Neural cell (in vitro differentiated cells): Measurements from ENCODE around the gene FYN.

Source experiments
- CTCF ChIP-seq: fragments of 450-650 bp; IDR thresholded peaks from 2 replicates; pipeline ENCODE4 v1.5.1; 2014; ENCODE audit warnings: antibody characterized with exemption, mild to moderate bottlenecking, moderate library complexity; ENCODE audit not compliant: poor library complexity, severe bottlenecking
- EP300 ChIP-seq: fragments of 450-650 bp; conservative IDR thresholded peaks from 2 replicates; pipeline ENCODE4 v1.6.1; 2014; ENCODE audit warnings: antibody characterized with exemption, mild to moderate bottlenecking, moderate library complexity; ENCODE audit not compliant: poor library complexity, severe bottlenecking
- EZH2 ChIP-seq: fragments of 200-600, 300-800 bp; shearing (Covaris generic), sonication (generic); IDR thresholded peaks from 2 replicates; pipeline ENCODE4 v1.6.1; 2014; ENCODE audit warnings: antibody characterized with exemption, low read length, borderline replicate concordance, mild to moderate bottlenecking; ENCODE audit not compliant: insufficient read depth, poor library complexity, severe bottlenecking
- MXI1 ChIP-seq: fragments of 450-650 bp; conservative IDR thresholded peaks from 2 replicates; pipeline ENCODE4 v1.6.1; 2014; ENCODE audit warnings: antibody characterized with exemption, mild to moderate bottlenecking; ENCODE audit not compliant: poor library complexity, severe bottlenecking
- POLR2AphosphoS5 ChIP-seq: IDR thresholded peaks from 2 replicates; pipeline ENCODE4 v1.6.1; 2012
- RAD21 ChIP-seq: fragments of 450-650 bp; conservative IDR thresholded peaks from 2 replicates; pipeline ENCODE4 v1.6.1; 2014; ENCODE audit warnings: antibody characterized with exemption, mild to moderate bottlenecking, moderate library complexity
- REST ChIP-seq: IDR thresholded peaks from 2 replicates; pipeline ENCODE4 v1.6.1; 2012; ENCODE audit warnings: borderline replicate concordance
- SMC3 ChIP-seq: fragments of 450-650 bp; conservative IDR thresholded peaks from 2 replicates; pipeline ENCODE4 v1.6.1; 2014; ENCODE audit warnings: antibody characterized with exemption, mild to moderate bottlenecking, moderate library complexity; ENCODE audit not compliant: poor library complexity
- TAF1 ChIP-seq: IDR thresholded peaks from 2 replicates; pipeline ENCODE4 v1.6.1; 2012; ENCODE audit warnings: low read depth

GRCh38 chr6:111890988-111891387 is 17.7 kb upstream of the FYN start:
- TF ChIP-seq CTCF (no peak), EZH2 (no peak), POLR2AphosphoS5 (no peak), EP300 (no peak), RAD21 (no peak), SMC3 (no peak), REST (no peak), TAF1 (no peak), MXI1 (no peak)
